ENCODE data around the gene NELL2. TPM values are rescaled to one million over a fixed set of nuclear protein-coding genes. Genes with fewer than 3 reads are reported as not detected.

The NELL2 gene
- total RNA-seq, 1 donor from 2014 or later = 6.1 TPM

GRCh38 chr12:44847888-44848702 is 28.0 kb downstream of the NELL2 start:
- Mint-ChIP-seq H3K27ac (peak overlapping the region; percentile 2), H3K4me1 (ENCODE audit: low read depth) (peaks cover 3% of the 10 kb centered on the region), H3K27me3 (no peaks in the 10 kb centered on the region), H3K9me3 (ENCODE audit: low read depth) (no peaks in the 10 kb centered on the region), H3K4me3 (ENCODE audit: low read depth) (no peak overlapping the region), H3K36me3 (ENCODE audit: insufficient read depth) (no peaks in the 10 kb centered on the region)
- no peak for TF ChIP-seq CTCF (IDR thresholded peaks at IDR 0.05; ENCODE audit: unreplicated experiment)
- no peak for DNase-seq (ENCODE audit: low spot score, unreplicated experiment)

GRCh38 chr12:44847403-44847802 is 28.7 kb downstream of the NELL2 start:
- H3K36me3 Mint-ChIP-seq (ENCODE audit: insufficient read depth) = no peaks in the 10 kb centered on the region
- H3K4me3 Mint-ChIP-seq (ENCODE audit: low read depth) = no peak overlapping the region
- no peak overlapping the region for H3K27ac Mint-ChIP-seq
- peaks cover 3% of the 10 kb centered on the region for H3K4me1 Mint-ChIP-seq (ENCODE audit: low read depth)
- TF ChIP-seq CTCF (IDR thresholded peaks at IDR 0.05; ENCODE audit: unreplicated experiment) = no peak
- no peaks in the 10 kb centered on the region for H3K9me3 Mint-ChIP-seq (ENCODE audit: low read depth)
- H3K27me3 Mint-ChIP-seq = no peaks in the 10 kb centered on the region
- DNase-seq (ENCODE audit: low spot score, unreplicated experiment) = no peak

- no peaks in the 10 kb centered on the region for H3K36me3 Mint-ChIP-seq (ENCODE audit: insufficient read depth)
- H3K9me3 Mint-ChIP-seq (ENCODE audit: low read depth) = no peaks in the 10 kb centered on the region
- TF ChIP-seq CTCF (IDR thresholded peaks at IDR 0.05; ENCODE audit: unreplicated experiment) = no peak
- H3K27me3 Mint-ChIP-seq = no peaks in the 10 kb centered on the region
- no peak overlapping the region for H3K27ac Mint-ChIP-seq
- DNase-seq (ENCODE audit: low spot score, unreplicated experiment) = no peak
- peaks cover 3% of the 10 kb centered on the region for H3K4me1 Mint-ChIP-seq (ENCODE audit: low read depth)
- no peak overlapping the region for H3K4me3 Mint-ChIP-seq (ENCODE audit: low read depth)
Measured at GRCh38 chr12:44846826-44847225, 29.3 kb downstream of the NELL2 start.

GRCh38 chr12:44842669-44843068 is 33.4 kb downstream of the NELL2 start:
- Mint-ChIP-seq H3K36me3 (ENCODE audit: insufficient read depth) (no peaks in the 10 kb centered on the region), H3K4me1 (ENCODE audit: low read depth) (no peaks in the 10 kb centered on the region), H3K9me3 (ENCODE audit: low read depth) (no peaks in the 10 kb centered on the region), H3K27ac (no peak overlapping the region), H3K27me3 (no peaks in the 10 kb centered on the region), H3K4me3 (ENCODE audit: low read depth) (no peak overlapping the region)
- no peak for TF ChIP-seq CTCF (IDR thresholded peaks at IDR 0.05; ENCODE audit: unreplicated experiment)
- no peak for DNase-seq (ENCODE audit: low spot score, unreplicated experiment)

GRCh38 chr12:44839785-44840184 is 36.3 kb downstream of the NELL2 start:
- H3K27ac Mint-ChIP-seq = no peak overlapping the region
- H3K4me1 Mint-ChIP-seq (ENCODE audit: low read depth) = no peaks in the 10 kb centered on the region
- H3K4me3 Mint-ChIP-seq (ENCODE audit: low read depth) = no peak overlapping the region
- H3K9me3 Mint-ChIP-seq (ENCODE audit: low read depth) = no peaks in the 10 kb centered on the region
- no peaks in the 10 kb centered on the region for H3K36me3 Mint-ChIP-seq (ENCODE audit: insufficient read depth)
- no peaks in the 10 kb centered on the region for H3K27me3 Mint-ChIP-seq
- no peak for DNase-seq (ENCODE audit: low spot score, unreplicated experiment)
- no peak for TF ChIP-seq CTCF (IDR thresholded peaks at IDR 0.05; ENCODE audit: unreplicated experiment)

All from progenitor cell of endocrine pancreas (in vitro differentiated cells).